GM18498 (cell line): ENCODE data around the gene NUP210L.

Source experiments
- ATAC-seq: cut with Tn5 transposase; IDR thresholded peaks from one replicate; pipeline ENCODE4 v1.9.1; 2021; ENCODE audit warnings: mild to moderate bottlenecking, moderate library complexity; ENCODE audit not compliant: unreplicated experiment

The NUP210L gene

GRCh38 chr1:153946622-153947241 lies 208.1 kb downstream of the NUP210L start, which contains the start of gene DENND4B:
Gene DENND4B, minus strand, starts transcription at chr1:153946718. Its CDS starts 2,344 bp downstream, at chr1:153944374.
- peak; percentile 72 for ATAC-seq

GRCh38 chr1:153945795-153946621 lies 208.9 kb downstream of the NUP210L start:
- peak; percentile 70 for ATAC-seq

GRCh38 chr1:153945131-153945794 lies 209.6 kb downstream of the NUP210L start:
- peak; percentile 24 for ATAC-seq

GRCh38 chr1:153944827-153945117 lies 210.1 kb downstream of the NUP210L start:
- ATAC-seq = no peak

GRCh38 chr1:153944005-153944826 lies 210.7 kb downstream of the NUP210L start:
- ATAC-seq = no peak

GRCh38 chr1:153942766-153943549 lies 211.9 kb downstream of the NUP210L start:
- ATAC-seq = no peak
